GM11168 (cell line): ENCODE data around the gene PDE4B.
"Not testable (repeated sequence)": the region's sequence is repeated elsewhere in the genome, so short reads cannot be mapped to it uniquely, and the experiment has no call there.

ENCODE experiments used
- in situ Hi-C: fragments of 300-500 bp; cut with MboI; formaldehyde crosslinking; loops from one replicate; pipeline ENCODE4 v1.12.0; 2022; ENCODE audit warnings: low sequenced_read_pairs; ENCODE audit not compliant: unreplicated experiment

The PDE4B gene

GRCh38 chr1:66033781-66034180, 241.1 kb downstream of the PDE4B start:
- in situ Hi-C loops = no loop called here

DNA sequence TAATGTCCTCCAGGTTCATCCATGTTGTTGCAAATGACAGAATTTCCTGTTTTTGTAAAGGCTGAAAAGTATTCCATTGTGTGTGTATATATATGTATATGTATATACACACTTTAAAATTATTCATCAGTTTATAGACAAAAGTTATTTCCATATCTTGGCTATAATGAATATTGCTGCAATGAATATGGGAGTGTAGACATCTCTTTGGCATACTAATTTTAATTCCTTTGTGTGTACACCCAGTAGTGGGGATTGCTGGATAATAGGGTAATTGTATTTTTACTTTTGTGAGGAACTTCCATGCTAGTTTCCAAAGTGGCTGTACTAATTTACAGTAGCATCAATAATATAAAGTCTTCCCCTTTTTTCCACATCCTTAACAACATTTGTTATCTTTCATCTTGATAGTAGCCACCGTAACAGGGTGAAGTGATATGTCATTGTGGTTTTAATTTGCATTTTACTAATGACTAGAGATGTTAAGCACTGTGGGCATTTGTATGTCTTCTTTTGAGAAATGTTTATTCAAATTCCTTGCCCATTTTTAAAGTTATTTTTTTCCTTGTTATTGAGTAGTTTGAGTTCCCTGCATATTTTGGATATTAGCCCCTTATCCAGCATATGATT, 243.0 kb downstream of the PDE4B start:
- in situ Hi-C loops = no loop called here

- in situ Hi-C loops = no loop called here
These were observed 249.0 kb downstream of the PDE4B start for GRCh38 chr1:66041654-66042053.

DNA sequence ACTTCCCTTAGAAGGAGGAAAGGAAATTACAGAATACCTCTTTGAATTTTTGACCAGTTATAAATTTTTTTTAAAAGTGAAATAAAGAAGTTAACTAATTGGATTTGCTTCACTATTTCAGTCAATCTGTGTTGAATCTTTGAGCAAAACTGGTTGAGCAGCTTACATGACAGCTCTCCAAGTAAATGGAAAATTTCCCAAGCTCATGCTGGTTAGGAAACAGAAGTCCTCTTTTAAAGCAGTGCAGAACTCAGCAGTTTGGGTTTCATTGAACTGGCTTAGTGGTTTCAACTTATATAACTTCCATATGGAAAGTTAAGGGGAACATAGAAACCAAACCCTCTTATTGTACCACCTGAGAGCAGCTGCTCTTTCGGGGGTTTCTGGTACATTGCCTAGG, 250.5 kb downstream of the PDE4B start:
- in situ Hi-C loops = no loop called here

DNA sequence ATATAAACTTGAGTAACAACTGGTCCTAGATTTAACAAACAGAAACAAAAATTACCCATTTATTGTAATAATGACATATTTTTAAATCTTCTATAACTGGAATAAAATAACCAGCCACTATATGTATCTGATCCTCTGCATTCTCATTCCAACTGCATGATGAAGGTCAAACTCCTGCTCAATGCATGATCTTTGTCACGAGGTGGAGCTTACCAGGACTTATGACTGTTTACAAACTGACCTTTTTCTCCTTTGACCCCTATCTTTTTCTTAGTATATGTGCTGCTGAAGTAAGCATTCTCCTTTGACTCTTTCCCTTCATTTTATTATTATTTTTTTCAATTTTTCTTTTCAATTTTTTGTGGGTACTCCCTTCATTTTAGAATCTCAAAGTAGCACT, 252.2 kb downstream of the PDE4B start:
- in situ Hi-C loops = no loop called here

DNA sequence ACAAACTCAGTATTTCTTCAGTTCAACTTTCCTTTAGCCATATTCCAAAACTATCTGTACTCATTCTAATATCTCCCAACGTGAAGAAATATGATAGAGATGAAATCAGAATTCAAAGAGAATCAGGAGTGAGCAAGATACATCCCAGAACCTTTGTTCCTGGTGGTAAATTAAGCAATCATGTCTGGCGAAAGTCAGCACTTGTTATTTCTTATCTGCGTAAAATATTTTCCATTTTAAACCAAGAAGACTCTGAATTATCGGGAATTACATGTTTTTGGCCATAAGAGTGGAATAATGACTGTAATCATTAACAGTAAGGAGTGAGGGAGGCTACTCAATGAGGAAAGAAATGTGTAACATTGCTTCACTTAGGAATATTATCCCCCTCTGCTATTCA, 253.7 kb downstream of the PDE4B start:
- in situ Hi-C loops = no loop called here

GRCh38 chr1:66048011-66048410, 255.3 kb downstream of the PDE4B start:
- in situ Hi-C loops = no loop called here

DNA sequence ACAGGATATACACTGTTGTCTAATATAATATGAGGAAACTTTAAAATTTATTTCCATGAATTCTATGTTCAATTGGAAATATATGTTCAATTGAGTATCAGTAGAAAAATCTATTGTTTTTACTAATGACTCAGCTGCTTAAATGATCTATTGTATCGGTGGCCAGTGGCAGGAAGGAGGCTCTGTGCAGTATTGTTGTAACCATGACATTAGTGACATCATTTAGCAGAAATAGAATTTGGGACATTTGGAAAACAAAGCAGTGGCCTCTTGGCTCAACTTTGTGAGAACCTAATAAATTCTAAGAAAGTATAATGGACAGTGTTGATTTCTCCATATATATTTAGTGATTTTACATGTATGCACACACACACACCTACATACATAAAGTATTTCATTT, 257.4 kb downstream of the PDE4B start:
- in situ Hi-C loops = no loop called here

DNA sequence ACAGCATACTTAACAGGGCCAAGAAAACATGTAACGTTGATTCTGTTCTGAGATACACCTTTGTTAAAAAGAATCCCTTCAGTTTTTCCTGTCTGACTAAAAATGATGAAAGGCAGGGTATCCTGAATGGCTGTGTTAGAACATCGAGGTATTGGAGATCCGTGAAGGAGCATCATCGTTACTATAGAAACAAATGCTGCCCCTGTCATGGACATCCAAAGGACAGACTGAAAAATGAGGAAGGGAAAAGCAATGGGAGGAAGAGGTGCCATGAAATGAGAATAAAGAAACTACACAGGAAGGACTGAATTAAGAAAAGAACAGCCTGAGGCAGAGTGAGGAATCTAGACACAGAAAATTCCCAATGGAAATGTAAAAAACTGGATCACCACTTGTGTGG, 257.9 kb downstream of the PDE4B start:
- in situ Hi-C loops = no loop called here

- in situ Hi-C loops = no loop called here
These were observed 262.4 kb downstream of the PDE4B start for GRCh38 chr1:66055092-66055491.

- in situ Hi-C loops = not testable (repeated sequence)
These were observed 264.8 kb downstream of the PDE4B start for GRCh38 chr1:66057448-66057847.

DNA sequence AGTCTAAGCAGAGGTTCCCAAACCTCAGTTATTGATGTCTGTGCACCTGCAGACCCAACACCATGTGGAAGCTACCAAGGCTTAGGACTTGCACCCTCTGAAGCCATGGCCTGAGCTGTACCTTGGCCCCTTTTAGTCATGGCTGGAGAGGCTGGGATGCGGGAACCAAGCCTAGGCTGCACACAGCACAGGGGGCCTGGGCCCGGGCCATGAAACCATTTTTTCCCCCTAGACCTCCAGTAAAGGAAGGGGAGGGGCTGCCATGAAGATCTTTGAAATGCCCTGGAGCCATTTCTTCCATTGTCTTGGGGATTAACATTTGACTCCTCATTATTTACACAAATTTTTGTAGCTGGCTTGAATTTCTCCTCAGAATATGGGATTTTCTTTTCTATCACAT, 265.9 kb downstream of the PDE4B start:
- in situ Hi-C loops = no loop called here

DNA sequence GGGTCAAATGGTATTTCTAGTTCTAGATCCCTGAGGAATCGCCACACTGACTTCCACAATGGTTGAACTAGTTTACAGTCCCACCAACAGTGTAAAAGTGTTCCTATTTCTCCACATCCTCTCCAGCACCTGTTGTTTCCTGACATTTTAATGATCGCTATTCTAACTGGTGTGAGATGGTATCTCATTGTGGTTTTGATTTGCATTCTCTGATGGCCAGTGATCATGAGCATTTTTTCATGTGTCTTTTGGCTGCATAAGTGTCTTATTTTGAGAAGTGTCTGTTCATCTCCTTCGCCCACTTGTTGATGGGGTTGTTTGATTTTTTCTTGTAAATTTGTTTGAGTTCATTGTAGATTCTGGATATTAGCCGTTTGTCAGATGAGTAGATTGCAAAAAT, 274.5 kb downstream of the PDE4B start:
- in situ Hi-C loops = not testable (repeated sequence)

DNA sequence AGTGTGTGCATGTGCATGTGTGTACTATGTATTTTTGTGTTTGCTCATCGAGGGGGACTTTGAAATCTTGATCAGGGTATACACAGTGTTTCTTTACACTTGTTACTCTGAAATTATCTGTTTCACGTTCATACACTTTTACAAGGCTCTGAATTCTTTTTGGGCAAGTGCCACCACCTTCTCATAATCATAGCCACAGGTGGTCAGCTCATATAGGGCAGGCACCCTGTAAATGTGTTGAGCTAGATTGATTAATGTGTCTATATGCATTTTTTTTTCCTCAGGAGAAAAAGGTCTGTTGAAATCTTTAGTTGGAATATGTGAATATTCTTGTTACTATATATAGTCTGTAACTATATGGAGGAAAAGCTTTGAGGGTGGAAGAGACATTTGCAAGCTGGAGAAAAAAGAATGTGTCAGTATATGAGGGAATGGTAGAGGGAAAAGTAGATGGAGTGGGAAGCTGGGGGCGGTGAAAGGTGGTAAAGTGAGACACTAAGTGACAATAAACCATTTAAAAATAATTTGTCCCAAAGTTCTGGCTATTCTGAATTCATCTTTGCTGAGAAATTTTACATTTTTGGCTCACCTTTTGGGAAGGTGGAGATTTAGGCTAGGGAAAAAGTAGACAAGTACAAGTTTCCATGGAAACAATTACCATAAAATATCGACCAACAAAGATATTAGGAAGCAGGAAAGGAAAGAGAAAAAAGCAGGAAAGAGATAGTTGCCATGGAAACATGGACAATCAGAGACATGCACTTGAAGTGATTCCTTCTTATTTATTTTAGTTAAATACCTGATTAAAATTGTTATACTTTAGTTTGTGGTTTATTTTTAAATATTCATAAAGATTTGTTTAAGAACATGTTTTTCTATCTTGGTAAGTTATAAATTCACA, 277.5 kb downstream of the PDE4B start:
- in situ Hi-C loops = no loop called here

DNA sequence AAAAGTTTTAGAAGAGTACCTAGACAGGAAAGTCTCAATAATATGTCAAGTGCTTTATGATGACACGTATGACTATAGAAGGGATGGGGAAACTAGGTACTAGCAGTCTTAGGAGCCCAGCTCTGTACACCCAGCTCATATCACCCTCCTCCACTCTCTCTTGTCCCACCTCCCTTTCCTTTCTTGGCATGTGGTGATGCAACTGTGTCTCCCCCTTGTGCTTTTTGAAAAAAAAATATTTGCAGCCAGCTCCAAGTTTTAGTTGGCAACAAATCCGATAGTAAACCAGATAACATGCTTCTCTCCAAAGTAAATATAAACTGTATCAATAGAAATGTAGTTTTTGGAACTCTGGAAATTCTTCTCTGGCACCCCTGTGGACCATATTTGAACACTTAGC, 280.7 kb downstream of the PDE4B start:
- in situ Hi-C loops = no loop called here

DNA sequence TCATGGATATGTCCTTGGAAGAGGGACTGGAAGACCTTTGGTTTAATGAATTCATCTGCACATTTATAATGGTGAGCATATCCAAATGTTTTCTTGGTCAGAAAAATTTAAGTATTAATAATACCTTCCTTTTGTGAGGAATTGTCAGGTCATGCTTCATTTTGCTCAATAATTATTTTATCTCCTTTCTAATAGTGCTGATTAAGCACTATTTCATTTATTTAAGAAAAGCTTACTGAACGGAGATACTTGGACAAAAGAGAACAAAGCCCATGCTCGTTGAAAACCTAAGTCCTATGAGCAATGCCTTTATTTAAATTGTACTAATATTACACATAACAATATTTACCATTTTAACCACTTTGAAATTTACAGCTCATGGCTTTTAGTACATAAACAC, 281.5 kb downstream of the PDE4B start:
- in situ Hi-C loops = no loop called here

- in situ Hi-C loops = no loop called here
These were observed 285.7 kb downstream of the PDE4B start for GRCh38 chr1:66078412-66078811.

GRCh38 chr1:66083003-66083402, 290.3 kb downstream of the PDE4B start:
- in situ Hi-C loops = no loop called here

DNA sequence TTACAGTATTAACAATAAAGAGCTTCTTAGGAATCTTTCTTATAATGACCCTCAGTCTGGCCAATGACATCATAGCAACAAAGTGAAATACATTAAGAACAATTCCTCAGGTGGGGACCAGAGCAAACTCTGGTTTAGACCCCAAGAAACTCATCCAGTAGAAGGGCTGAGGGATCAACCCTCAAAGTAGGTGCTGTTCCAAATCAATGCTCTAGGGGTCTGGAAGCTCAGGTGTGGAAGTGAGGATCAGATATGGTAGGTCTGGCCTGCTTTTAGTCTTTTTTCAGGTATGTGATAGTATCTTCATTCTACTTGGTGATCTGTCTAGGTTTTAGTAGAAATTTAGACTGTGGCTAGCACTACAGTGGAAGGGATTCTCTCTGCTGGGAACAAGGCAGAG, 291.7 kb downstream of the PDE4B start:
- in situ Hi-C loops = no loop called here

- in situ Hi-C loops = no loop called here
These were observed 292.9 kb downstream of the PDE4B start for GRCh38 chr1:66085600-66085999.

DNA sequence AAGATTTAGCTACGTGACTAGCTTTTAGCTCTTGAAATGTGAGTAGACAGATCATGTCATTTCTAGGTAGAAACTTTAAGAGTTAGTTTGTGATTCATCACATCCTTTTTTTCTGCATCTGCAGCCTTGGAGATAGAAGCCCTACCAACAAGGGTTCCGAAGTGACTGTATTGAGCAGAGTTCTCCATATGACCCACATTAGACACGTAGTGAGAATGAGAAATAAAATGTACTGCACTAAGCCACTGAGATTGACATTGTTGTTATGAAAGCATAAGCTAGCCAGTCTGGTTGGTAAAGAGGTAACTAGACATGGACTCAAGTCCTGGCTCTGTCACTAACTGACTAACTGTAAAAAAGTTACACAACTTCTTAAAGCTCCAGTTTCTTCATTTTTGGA, 296.1 kb downstream of the PDE4B start:
- in situ Hi-C loops = no loop called here
